Transverse colon (tissue), 4 donors: ENCODE results near the gene EIF4E1B. TPM values are rescaled to one million over a fixed set of nuclear protein-coding genes. Genes with fewer than 3 reads are reported as not detected.

Experiments
- DNase-seq: peaks from one replicate; pipeline ENCODE4 v3.0.0-alpha.2; 2019
- H3K27ac ChIP-seq, 4 donors: fragments of 200-600 bp; sonication (generic); 2 replicates each; pipeline ENCODE4 v1.5.1; 2016 to 2018; ENCODE audit warnings: inconsistent platforms in 4 of 4
- H3K27me3 ChIP-seq: fragments of 200-600 bp; sonication (generic); 2 replicates; pipeline ENCODE4 v1.5.1; 2017; ENCODE audit warnings: inconsistent platforms
- H3K36me3 ChIP-seq, 4 donors: fragments of 200-600 bp; sonication (generic); 2 replicates each; pipeline ENCODE4 v1.5.1; 2017 to 2019; ENCODE audit warnings: inconsistent platforms in 4 of 4
- H3K4me1 ChIP-seq, 4 donors: fragments of 200-600 bp; sonication (generic); 2 replicates each; pipeline ENCODE4 v1.5.1; 2017 to 2020; ENCODE audit warnings: inconsistent platforms in 4 of 4
- H3K4me3 ChIP-seq, 4 donors: fragments of 200-600 bp; sonication (generic); 1 replicate in 1 of 4; 2 replicates in 3 of 4; pipeline versions ENCODE4 v1.5.1 to v1.6.1; 2017 to 2019; ENCODE audit warnings: inconsistent platforms in 4 of 4
- H3K9me3 ChIP-seq, 2 donors: fragments of 200-600 bp; sonication (generic); 2 replicates each; pipeline ENCODE4 v1.5.1; 2017 to 2019; ENCODE audit warnings: inconsistent platforms in 2 of 2
- CTCF ChIP-seq, 5 experiments: fragments of 200-600 bp in 3 of 5; fragments of 450-650 bp in 2 of 5; sonication (generic) in 3 of 5; IDR thresholded peaks; 1 replicate in 2 of 5; 2 replicates in 3 of 5; pipeline ENCODE4 v1.5.1; 2016 to 2017; ENCODE audit warnings: antibody characterized with exemption in 5 of 5, inconsistent platforms in 3 of 5, mild to moderate bottlenecking in 2 of 5, moderate library complexity in 1 of 5
- EP300 ChIP-seq: sonication (generic); formaldehyde crosslinking; IDR thresholded peaks from one replicate; pipeline ENCODE4 v1.6.1; 2017; ENCODE audit warnings: antibody characterized with exemption, low read depth
- POLR2A ChIP-seq: fragments of 450-650 bp; IDR thresholded peaks from one replicate; pipeline ENCODE4 v1.6.1; 2016; ENCODE audit warnings: antibody characterized with exemption, mild to moderate bottlenecking, moderate library complexity
- POLR2AphosphoS5 ChIP-seq, 3 donors: sonication (generic); formaldehyde crosslinking; IDR thresholded peaks; one replicate each; pipeline ENCODE4 v1.6.1; 2016; ENCODE audit warnings: antibody characterized with exemption in 3 of 3
- WGBS, 2 donors: methylation state at CpG; one replicate each; pipeline ENCODE4 v1.1.5; 2018; ENCODE audit warnings: low coverage in 1 of 2; 5-methylcytosine and 5-hydroxymethylcytosine counted together
- in situ Hi-C, 4 donors: fragments of 200-750 bp; cut with MboI; loops; one replicate each; pipeline versions ENCODE4 v1.15.0 to v1.15.1; 2017; ENCODE audit warnings: low sequenced_read_pairs in 3 of 4, low pct_ligation_motif_present in 1 of 4, low pct_unique_long_range_greater_than_20kb in 1 of 4
- intact Hi-C: fragments of 100-400 bp; cut with DNase I; formaldehyde crosslinking; loops from one replicate; pipeline ENCODE4 v1.15.1; 2023; ENCODE audit warnings: low total_unique reads
- total RNA-seq, 4 donors: library from RNA; depleted of rRNA; stranded (reverse); fragments of >200 nt; gene quantifications; one replicate each; pipeline ENCODE4 v1.1.0, GENCODE V29; 2016

Gene EIF4E1B
- total RNA-seq, result not detected

GRCh38 chr5:176629853-176630680 is at the start of gene EIF4E1B, which contains the start of gene SNCB:
Gene EIF4E1B (plus strand): TSS chr5:176630675. CDS start chr5:176642788, 12,113 bp downstream.
Gene SNCB (minus strand): TSS chr5:176630534. CDS start chr5:176629654, 880 bp downstream.
- in situ Hi-C loops, result no loop called here
- Histone ChIP-seq H3K4me3 (peak within 1 kb of the TSS in 2 of 4 donors; percentile 17 to 38), H3K27ac (no peak within 1 kb of the TSS), H3K36me3 (no peaks in the 10 kb centered on the region), H3K27me3 (peaks cover 91% of the 10 kb centered on the region), H3K4me1 (peaks cover 0 to 19% (median 15%) of the 10 kb centered on the region in 4 donors), H3K9me3 (no peaks in the 10 kb centered on the region)
- 1% methylated on average over 48 of the region's 94 CpGs; no CpG with 5 or more reads in 1 of the 2 donors for WGBS, 2 donors
- TF ChIP-seq EP300 (no peak), POLR2AphosphoS5 (IDR thresholded peaks at IDR 0.05) (no peak), POLR2A (no peak), CTCF (IDR thresholded peaks at IDR 0.05) (no peak)
- no peak for DNase-seq
- intact Hi-C loops, result no loop called here

- 86% methylated on average over 12 of the region's 12 CpGs; no CpG with 5 or more reads in 1 of the 2 donors for WGBS, 2 donors
- TF ChIP-seq EP300 (no peak), CTCF (IDR thresholded peaks at IDR 0.05) (no peak), POLR2AphosphoS5 (IDR thresholded peaks at IDR 0.05) (no peak), POLR2A (no peak)
- no peak for DNase-seq
- in situ Hi-C loops, result loop anchor here in 1 of 4 donors (25.0 kb wide), 1 partner anchor 169 kb away; the partner anchor contains the start of gene CLTB
- H3K27ac ChIP-seq, result no peak overlapping the region
- H3K4me3 ChIP-seq, result no peak overlapping the region
- H3K36me3 ChIP-seq, result no peaks in the 10 kb centered on the region
- H3K4me1 ChIP-seq, result no peaks in the 10 kb centered on the region
- intact Hi-C loops, result no loop called here
- no peaks in the 10 kb centered on the region for H3K27me3 ChIP-seq
- peaks cover 7 to 13% of the 10 kb centered on the region in 2 donors for H3K9me3 ChIP-seq
These were observed 49.1 kb upstream of the EIF4E1B start for GRCh38 chr5:176581361-176581760.

- TF ChIP-seq POLR2AphosphoS5 (IDR thresholded peaks at IDR 0.05), result no peak
- no peak for TF ChIP-seq POLR2A
- TF ChIP-seq EP300, result no peak
- no peak for TF ChIP-seq CTCF (IDR thresholded peaks at IDR 0.05)
- Histone ChIP-seq H3K27ac (no peak overlapping the region), H3K4me3 (no peak overlapping the region), H3K36me3 (no peaks in the 10 kb centered on the region), H3K9me3 (peaks cover 7 to 13% of the 10 kb centered on the region in 2 donors), H3K4me1 (no peaks in the 10 kb centered on the region), H3K27me3 (no peaks in the 10 kb centered on the region)
- WGBS, 2 donors, result 76% methylated on average over 4 of the region's 4 CpGs; no CpG with 5 or more reads in 1 of the 2 donors
- DNase-seq, result no peak
- intact Hi-C loops (no loop called here), in situ Hi-C loops (loop anchor here in 1 of 4 donors (25.0 kb wide), 1 partner anchor 171 kb away; the partner anchor contains the start of gene CLTB)
These were observed 47.4 kb upstream of the EIF4E1B start for GRCh38 chr5:176583076-176583475.

GRCh38 chr5:176587398-176587797 is 43.1 kb upstream of the EIF4E1B start:
- DNase-seq, result no peak
- Histone ChIP-seq H3K27ac (no peak overlapping the region), H3K27me3 (no peaks in the 10 kb centered on the region), H3K36me3 (no peaks in the 10 kb centered on the region), H3K4me1 (no peaks in the 10 kb centered on the region), H3K9me3 (peaks cover 7 to 13% of the 10 kb centered on the region in 2 donors), H3K4me3 (no peak overlapping the region)
- intact Hi-C loops (no loop called here), in situ Hi-C loops (loop anchor here in 1 of 4 donors (25.0 kb wide), 1 partner anchor 175 kb away; the partner anchor contains the start of gene CLTB)
- TF ChIP-seq POLR2AphosphoS5 (IDR thresholded peaks at IDR 0.05) (no peak), POLR2A (no peak), CTCF (IDR thresholded peaks at IDR 0.05) (no peak), EP300 (no peak)
- 71% methylated on average over 7 of the region's 7 CpGs; no CpG with 5 or more reads in 1 of the 2 donors for WGBS, 2 donors
